Choroid plexus epithelial cell (primary cell): ENCODE results near the gene PPFIBP2.

Experiments
- DNase-seq: peaks from one replicate; pipeline ENCODE4 v3.0.0-alpha.2; 2010; ENCODE audit warnings: low read depth
- H3K4me3 ChIP-seq: 2 replicates; pipeline ENCODE4 v1.5.1; 2011; ENCODE audit warnings: low read depth, mild to moderate bottlenecking, control low read depth, low read length, moderate library complexity
- TF ChIP-seq, protein P1 (sequence below): conservative IDR thresholded peaks from 2 replicates; pipeline ENCODE4 v1.5.1; 2011; ENCODE audit warnings: low read depth, mild to moderate bottlenecking, control low read depth, inconsistent platforms, low read length, moderate library complexity

The PPFIBP2 gene

DNA sequence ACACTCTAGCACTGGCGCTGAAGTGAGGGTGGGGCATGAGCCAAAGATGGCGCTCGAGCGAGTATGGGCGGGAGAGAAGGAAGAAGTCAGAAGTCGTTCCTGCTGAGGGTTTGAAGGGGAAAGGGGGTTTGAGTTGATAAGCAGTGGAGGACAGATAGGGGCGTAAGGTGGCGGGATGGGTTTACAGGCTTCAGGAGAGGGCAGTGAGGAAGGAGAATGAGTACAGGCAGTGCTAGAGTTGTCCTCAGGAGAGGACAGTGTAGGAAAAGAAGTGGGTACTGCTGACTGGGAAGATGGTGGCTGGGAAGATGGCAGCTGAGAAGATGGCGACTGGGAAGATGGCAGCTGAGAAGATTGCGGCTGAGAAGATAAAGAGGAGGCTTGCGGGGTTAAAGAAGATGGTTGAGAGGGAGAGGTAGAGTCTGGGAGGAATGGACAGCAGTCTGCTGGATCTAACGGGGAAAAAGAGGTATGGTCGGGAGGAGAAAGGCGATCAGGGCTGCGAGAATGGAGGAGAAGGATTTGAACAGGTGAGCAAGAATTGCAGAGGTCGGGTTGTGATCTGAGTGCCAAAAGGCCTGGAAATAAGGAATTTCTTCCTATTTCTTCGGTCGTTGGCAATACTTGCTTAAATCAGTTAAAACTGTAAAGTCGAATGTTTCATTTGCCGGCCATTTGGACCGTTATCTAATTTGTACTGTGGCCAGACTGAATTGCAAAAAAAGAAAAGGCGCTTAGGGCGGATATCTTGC is 5.2 kb downstream of the PPFIBP2 start:
- TF ChIP-seq, protein P1, sequence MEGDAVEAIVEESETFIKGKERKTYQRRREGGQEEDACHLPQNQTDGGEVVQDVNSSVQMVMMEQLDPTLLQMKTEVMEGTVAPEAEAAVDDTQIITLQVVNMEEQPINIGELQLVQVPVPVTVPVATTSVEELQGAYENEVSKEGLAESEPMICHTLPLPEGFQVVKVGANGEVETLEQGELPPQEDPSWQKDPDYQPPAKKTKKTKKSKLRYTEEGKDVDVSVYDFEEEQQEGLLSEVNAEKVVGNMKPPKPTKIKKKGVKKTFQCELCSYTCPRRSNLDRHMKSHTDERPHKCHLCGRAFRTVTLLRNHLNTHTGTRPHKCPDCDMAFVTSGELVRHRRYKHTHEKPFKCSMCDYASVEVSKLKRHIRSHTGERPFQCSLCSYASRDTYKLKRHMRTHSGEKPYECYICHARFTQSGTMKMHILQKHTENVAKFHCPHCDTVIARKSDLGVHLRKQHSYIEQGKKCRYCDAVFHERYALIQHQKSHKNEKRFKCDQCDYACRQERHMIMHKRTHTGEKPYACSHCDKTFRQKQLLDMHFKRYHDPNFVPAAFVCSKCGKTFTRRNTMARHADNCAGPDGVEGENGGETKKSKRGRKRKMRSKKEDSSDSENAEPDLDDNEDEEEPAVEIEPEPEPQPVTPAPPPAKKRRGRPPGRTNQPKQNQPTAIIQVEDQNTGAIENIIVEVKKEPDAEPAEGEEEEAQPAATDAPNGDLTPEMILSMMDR = no peak
- DNase-seq = no peak
- no peak overlapping the region for H3K4me3 ChIP-seq

DNA sequence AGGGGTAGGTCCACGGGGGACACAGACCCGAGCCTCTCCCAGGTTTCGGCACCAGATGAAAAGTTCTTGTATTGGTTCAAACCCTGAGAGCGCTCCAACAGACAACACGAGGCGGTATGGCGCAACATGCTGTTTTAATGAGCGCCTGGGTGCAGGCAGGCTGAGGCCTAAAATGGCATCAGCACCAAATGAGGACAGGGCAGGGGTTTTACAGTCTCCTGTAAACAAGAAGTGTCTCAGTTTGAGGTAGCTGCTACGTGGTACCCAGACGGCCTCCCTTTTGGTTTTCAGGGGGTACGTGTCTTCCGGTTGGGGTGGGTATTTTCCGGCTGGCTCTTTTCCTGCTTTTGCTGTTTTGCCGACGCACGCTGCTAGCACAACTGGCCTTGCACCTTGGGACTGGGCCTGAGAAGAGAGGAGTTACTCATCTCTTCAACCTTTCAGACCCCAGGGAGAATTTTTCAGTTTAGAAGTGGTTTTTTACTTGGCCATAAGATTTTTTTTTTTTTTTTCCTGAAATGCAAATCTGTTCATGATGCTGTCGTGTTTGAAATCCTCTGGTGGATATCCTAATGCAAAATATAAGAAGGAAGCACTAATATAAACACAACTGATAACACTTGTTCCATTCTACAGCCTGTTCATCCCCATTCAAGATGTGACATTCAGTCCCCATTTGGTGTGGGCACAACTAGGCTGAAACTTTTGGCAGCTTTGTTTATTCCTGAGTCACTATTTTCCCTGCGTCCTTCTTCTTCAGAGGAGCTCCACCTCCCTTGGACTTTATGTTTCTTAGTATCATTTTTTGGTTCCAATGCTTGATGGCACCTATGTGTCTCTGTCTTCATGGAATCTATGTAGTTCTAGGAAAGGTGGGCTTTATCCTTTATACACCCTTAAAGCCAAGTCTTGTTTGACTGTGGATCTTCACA is 6.5 kb downstream of the PPFIBP2 start:
- H3K4me3 ChIP-seq = no peak overlapping the region
- TF ChIP-seq, protein P1 = no peak

DNA sequence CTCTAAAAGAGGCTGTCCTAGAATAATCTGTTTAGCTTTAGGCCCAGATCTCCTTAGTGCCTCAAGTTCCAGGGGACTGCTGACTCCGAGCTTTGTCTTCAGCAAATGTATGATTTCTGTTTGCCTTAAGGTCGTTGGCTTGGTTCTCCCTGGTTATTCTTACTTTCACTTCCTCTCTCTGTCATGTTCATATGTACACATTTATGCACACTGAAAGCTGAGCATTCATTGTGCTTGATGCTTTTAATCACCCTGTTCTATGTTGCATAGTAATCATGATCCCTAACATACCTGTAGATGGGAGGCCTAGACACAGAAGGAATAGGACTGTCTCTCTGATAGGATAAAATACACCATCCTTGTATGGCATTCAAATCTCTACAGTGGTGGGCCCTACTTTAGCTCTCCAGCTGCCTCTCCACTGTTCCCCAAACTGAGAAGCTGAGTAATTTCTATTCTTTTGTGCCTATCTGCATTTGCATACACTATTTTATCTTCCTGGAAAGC is 7.2 kb downstream of the PPFIBP2 start:
- no peak overlapping the region for H3K4me3 ChIP-seq
- DNase-seq = no peak
- TF ChIP-seq, protein P1 = no peak

More for the DNA sequence above, 6.5 kb downstream of the PPFIBP2 start:
- no peak for DNase-seq

DNA sequence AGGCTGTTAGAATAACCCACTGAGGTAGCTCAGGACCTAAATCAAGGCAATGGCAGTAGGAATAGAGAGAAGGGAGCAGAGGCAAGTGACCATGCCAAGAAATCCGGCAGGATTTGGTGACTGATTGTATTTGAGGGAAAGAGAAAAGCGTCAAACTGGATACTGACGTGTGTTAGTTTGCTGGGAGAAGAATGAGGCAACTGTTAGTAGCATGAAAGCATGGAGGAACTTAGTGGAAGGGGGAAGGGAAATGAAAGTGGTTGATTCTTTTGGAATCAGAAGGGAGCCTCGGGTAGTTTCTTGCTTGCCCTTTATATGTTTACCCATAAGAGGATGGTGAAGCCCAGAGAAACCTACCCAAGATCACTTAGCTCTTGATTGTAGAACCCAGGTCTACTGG is 8.3 kb downstream of the PPFIBP2 start:
- no peak overlapping the region for H3K4me3 ChIP-seq
- DNase-seq = no peak
- TF ChIP-seq, protein P1 = no peak

DNA sequence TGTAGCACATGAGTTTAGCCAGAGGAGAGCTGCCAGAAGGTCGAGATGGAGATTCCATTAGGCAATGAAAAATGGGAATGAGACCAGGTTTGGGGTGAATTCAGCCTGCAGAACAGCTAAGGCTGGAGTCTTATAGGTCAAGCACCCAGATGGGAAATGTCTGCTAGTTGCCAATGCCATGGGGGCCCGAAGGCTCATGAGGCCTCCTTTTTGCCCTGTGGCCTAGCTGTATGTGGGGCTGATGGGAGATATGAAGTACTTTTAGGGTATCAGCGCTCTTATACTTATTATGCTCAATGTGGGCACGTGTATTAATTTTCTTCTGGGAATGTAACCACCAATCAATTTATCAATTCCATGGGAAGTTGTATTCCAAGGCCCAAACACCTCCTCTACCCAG is 8.7 kb downstream of the PPFIBP2 start:
- DNase-seq = no peak
- TF ChIP-seq, protein P1 = no peak
- no peak overlapping the region for H3K4me3 ChIP-seq

DNA sequence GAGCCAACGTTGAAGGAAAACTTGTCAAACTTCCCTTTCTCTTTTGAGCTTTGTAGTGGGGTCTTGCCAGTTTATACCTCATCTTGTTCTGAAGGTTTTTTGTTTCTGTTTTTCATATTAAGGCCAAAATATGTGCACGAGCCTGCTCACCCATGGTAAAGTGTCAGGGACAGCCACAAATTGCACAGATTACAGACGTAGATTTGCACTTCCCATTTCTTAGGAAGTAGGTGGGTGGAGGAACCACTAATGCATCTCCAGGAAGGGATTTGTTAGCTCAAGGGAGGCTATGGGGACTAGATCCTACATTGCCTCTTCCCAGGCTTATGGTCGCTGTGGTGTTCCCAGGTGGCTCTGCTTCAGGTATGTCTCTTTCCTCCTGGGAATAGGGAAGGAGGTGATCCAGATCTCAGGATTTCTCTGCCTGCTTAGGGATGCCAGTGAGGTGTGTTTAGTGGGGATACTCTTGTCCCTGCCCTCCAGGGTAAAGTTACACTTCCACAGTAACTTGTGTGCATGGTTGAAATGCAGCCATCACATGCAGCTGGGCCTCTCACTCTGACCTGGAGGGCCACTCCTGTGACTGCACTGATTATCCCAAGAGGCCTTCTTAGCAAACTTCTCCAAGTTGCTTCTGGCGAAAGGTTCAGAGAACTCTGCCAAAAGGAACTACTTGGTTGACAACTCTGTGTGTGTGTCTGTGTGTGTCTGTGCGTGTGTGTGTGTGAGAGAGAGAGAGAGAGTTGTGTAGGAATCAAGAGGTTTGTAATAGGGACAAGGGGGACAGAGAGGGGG is 9.8 kb downstream of the PPFIBP2 start:
- DNase-seq = no peak
- TF ChIP-seq, protein P1 = no peak
- H3K4me3 ChIP-seq = no peak overlapping the region
